GM18502 (cell line): ENCODE results near the gene CILP.
A peak's percentile ranks its signal among the peaks of the same experiment; 100 is the strongest.
"Not testable (repeated sequence)": the region's sequence is repeated elsewhere in the genome, so short reads cannot be mapped to it uniquely, and the experiment has no call there.

Experiments
- ATAC-seq: cut with Tn5 transposase; IDR thresholded peaks from one replicate; pipeline ENCODE4 v1.9.1; 2021; ENCODE audit warnings: mild to moderate bottlenecking; ENCODE audit not compliant: unreplicated experiment, poor library complexity

The CILP gene, protein sequence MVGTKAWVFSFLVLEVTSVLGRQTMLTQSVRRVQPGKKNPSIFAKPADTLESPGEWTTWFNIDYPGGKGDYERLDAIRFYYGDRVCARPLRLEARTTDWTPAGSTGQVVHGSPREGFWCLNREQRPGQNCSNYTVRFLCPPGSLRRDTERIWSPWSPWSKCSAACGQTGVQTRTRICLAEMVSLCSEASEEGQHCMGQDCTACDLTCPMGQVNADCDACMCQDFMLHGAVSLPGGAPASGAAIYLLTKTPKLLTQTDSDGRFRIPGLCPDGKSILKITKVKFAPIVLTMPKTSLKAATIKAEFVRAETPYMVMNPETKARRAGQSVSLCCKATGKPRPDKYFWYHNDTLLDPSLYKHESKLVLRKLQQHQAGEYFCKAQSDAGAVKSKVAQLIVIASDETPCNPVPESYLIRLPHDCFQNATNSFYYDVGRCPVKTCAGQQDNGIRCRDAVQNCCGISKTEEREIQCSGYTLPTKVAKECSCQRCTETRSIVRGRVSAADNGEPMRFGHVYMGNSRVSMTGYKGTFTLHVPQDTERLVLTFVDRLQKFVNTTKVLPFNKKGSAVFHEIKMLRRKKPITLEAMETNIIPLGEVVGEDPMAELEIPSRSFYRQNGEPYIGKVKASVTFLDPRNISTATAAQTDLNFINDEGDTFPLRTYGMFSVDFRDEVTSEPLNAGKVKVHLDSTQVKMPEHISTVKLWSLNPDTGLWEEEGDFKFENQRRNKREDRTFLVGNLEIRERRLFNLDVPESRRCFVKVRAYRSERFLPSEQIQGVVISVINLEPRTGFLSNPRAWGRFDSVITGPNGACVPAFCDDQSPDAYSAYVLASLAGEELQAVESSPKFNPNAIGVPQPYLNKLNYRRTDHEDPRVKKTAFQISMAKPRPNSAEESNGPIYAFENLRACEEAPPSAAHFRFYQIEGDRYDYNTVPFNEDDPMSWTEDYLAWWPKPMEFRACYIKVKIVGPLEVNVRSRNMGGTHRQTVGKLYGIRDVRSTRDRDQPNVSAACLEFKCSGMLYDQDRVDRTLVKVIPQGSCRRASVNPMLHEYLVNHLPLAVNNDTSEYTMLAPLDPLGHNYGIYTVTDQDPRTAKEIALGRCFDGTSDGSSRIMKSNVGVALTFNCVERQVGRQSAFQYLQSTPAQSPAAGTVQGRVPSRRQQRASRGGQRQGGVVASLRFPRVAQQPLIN

GRCh38 chr15:65210770-65211481, at the start of gene CILP:
Gene CILP (minus strand): TSS chr15:65211473. CDS start chr15:65209755, 1,718 bp downstream.
- ATAC-seq, result no peak

- no peak for ATAC-seq
Observed at GRCh38 chr15:65260968-65261367, 49.7 kb upstream of the CILP start.

GRCh38 chr15:65259367-65259797, 48.1 kb upstream of the CILP start:
- ATAC-seq, result no peak

DNA sequence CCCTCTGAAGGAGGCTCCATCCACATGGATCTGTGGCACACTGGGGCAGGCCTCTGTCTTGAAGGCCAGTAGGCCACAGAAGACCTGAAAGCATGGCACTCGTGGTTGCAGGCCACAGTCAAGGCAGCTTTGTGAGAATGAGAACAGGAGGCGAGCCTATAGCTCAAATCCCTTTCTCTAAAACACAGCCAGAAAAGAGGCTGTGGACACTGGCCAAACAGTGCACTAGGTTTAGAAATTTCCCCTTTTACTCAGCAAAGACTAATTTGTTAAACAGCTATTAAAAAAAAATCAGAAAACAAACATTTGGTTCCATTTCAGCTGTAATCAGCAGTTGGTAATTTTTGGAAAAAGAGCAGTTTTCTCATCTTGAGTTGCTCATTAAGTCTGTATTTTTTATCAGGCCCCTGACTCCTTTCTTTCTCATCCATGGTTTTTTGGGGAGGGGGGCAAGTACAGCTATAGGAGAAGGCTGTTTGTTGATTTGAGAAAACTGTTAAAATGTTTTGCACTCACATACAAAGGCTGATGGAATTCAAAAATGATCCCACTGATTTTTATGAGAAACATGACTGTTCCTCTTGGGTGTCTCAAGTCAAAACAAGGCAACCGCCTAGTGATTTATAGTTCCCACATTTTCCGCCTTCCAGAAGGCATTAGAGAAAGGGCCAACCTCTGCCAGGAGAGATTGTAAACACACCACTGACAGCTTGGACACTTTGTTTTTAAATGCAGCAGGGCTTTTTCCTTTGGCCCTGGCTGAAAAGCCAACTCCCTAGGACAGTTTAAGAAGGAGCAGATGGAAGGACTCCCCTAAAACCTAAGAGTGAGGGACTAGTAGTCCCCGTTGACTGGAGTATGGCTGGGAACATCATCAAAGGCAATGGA, 47.3 kb upstream of the CILP start:
- no peak for ATAC-seq

- no peak for ATAC-seq
Observed at GRCh38 chr15:65255486-65256140, 44.3 kb upstream of the CILP start.

- ATAC-seq, result no peak
Observed at GRCh38 chr15:65254758-65255157, 43.5 kb upstream of the CILP start.

GRCh38 chr15:65254356-65254755, 43.1 kb upstream of the CILP start:
- ATAC-seq, result no peak

GRCh38 chr15:65249641-65250040, 38.4 kb upstream of the CILP start:
- ATAC-seq, result peak; percentile 57

GRCh38 chr15:65248511-65249255, 37.4 kb upstream of the CILP start:
- ATAC-seq, result no peak

- ATAC-seq, result no peak
Observed at GRCh38 chr15:65246939-65247338, 35.7 kb upstream of the CILP start.

GRCh38 chr15:65246026-65246714, 34.9 kb upstream of the CILP start:
- ATAC-seq, result no peak

DNA sequence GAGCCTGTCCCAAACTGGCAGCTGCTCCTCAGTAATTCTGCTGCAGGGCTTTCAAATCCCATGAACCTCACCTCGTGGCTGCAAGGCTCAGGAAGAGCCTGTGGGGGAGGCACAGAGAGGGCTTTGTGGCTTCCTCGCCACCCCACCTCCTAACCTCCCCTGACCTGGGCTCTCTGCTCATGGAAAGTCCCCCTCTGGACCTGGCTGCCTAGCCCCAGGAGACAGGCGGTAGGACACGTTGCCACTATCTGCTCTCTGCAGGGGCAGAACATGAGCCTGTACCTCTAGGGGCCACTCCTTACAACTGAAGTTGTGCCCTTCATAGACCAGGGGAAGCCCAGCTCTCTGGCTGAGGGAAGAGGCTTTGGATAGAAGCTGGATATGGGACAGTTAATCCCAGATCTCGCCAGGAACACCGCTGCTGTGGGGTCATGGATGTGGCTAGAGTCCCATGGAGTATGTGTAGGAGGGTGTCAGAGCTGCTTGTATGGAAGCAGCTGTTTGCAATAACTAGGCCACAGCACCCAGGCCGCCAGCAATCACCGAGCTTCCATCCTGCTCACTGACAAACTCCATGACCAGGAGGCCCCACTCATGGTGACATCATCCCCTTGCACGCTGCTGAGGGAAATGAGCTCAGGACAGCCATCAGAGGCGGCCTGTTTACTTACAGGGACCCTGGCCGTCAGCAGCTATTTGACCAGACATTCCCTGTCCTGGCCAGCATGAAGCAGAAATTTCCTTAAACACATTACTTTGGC, 34.0 kb upstream of the CILP start:
- no peak for ATAC-seq

DNA sequence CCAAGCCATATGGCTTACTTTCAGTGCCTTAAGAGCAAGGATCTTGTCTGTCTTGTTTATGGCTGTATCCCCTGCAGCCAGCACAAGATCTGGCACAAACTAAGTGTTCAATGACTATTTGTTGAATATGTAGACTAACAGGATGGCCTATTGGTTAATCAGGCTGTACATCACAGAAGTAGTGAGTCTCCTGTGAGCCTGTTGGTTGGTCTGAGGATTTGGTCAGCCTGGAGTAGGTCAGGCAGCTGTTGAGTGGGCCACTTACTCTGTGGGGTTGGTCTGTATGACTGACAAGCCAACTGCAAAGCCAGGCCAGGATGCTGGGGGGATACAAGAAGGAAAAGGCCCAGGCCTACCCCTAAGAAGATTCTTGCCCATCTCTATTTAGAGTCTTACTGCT, 33.4 kb upstream of the CILP start:
- no peak for ATAC-seq

- not testable (repeated sequence) for ATAC-seq
Observed at GRCh38 chr15:65236443-65236842, 25.2 kb upstream of the CILP start.

- ATAC-seq, result no peak
Observed at GRCh38 chr15:65233696-65234095, 22.4 kb upstream of the CILP start.

DNA sequence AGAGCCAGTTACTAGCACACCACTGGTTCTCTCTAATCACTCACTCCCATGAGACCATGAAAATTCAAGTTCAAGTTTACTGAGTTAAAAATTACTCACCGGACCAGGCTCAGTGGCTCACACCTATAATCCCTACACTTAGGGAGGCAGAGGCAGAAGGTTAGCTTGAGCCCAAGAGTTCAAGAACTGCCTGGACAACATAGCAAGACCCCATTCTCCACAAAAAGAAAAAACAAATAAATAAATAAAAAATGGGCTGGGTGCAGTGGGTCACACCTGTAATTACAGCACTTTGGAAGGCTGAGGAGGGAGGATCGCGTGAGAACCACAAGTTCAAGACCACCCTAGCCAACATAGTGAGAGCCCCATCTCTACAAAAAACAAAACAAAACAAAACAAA, 21.2 kb upstream of the CILP start:
- ATAC-seq, result no peak

DNA sequence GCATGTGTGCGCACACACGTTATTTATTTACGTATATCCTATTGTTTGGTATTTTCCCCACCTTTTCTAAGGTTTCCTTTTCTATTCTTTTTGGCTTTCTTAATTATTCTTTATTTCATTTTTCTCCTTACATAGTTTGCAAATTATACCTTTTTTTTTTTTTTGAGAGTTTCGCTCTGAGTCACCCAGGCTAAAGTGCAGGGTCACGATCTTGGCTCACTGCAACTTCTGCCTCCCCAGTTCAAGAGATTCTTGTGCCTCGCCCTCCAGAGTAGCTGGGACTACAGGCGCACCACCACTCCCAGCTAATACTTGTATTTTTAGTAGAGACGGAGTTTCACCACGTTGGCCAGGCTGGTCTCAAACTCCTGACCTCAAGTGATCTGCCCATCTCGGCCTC, 20.0 kb upstream of the CILP start:
- ATAC-seq, result no peak
